SH-SY5Y (cell line): ENCODE results near the gene ANKDD1A.

Experiments
- GATA2 ChIP-seq: IDR thresholded peaks from 2 replicates; pipeline ENCODE4 v1.6.1; 2011; ENCODE audit warnings: mild to moderate bottlenecking, low read depth, low read length
- GATA3 ChIP-seq: IDR thresholded peaks from 2 replicates; pipeline ENCODE4 v1.6.1; 2011; ENCODE audit warnings: low read depth, mild to moderate bottlenecking, low read length, moderate library complexity

- TF ChIP-seq GATA2 (no peak), GATA3 (no peak)
Measured at GRCh38 chr15:64931381-64931780, 19.7 kb downstream of the ANKDD1A start.
